H1 (cell line): ENCODE data around the gene TFF3. TPM values are rescaled to one million over a fixed set of nuclear protein-coding genes. Genes with fewer than 3 reads are reported as not detected.

Experiments used
- HDAC2 ChIP-seq, 2 experiments: fragments of 300-600 bp in 1 of 2; sonication (generic) in 1 of 2; IDR thresholded peaks; 2 replicates each; pipeline ENCODE4 v1.6.1; 2011 to 2012; ENCODE audit warnings: low read depth in 2 of 2, low read length in 2 of 2, mild to moderate bottlenecking in 2 of 2, moderate library complexity in 2 of 2, borderline replicate concordance in 1 of 2, inconsistent platforms in 1 of 2
- POLR2AphosphoS5 ChIP-seq: IDR thresholded peaks from 2 replicates; pipeline ENCODE4 v1.6.1; 2011; ENCODE audit warnings: low read depth, low read length
- SP2 ChIP-seq: IDR thresholded peaks from 2 replicates; pipeline ENCODE4 v1.6.1; 2012; ENCODE audit warnings: mild to moderate bottlenecking, low read length, inconsistent platforms
- polyA plus RNA-seq, 7 experiments: library from polyadenylated mRNA; depleted of rRNA in 3 of 7; stranded (reverse) in 5 of 7; unstranded in 2 of 7; fragments of >200 nt in 5 of 7; fragments of 200-250 nt in 2 of 7; gene quantifications; 1 replicate in 5 of 7; 2 replicates in 1 of 7; 4 replicates in 1 of 7; pipeline versions ENCODE4 v1.2.1 to v1.2.3, GENCODE V29; 2011 to 2013; ENCODE audit warnings: missing spikeins in 2 of 7, mixed read lengths in 2 of 7
- total RNA-seq: library from RNA; stranded (reverse); fragmentation: NEBNext Ultra II Directional; extraction: Animal tissue kit (Norgen Biotek cat#: 25700); gene quantifications from 2 replicates; pipeline ENCODE4 v1.2.1, GENCODE V29; 2021

Gene TFF3
- total and polyA plus RNA-seq, 2 of the 8 experiments (the other 6 are each of a cell fraction or from before 2014, with no cell fraction given), result 1.7 to 6.7 TPM

GRCh38 chr21:42356650-42357049 is 41.4 kb upstream of the TFF3 start (continued):
- no peak for TF ChIP-seq HDAC2 (IDR thresholded peaks at IDR 0.05; ENCODE audit: borderline replicate concordance in 1 of 2, low read depth in 2 of 2, low read length in 2 of 2)
- no peak for TF ChIP-seq POLR2AphosphoS5
- TF ChIP-seq SP2, result no peak
